Superior temporal gyrus (tissue), 1 donor: ENCODE measurements around the gene BCL7C.
A peak's percentile ranks its signal among the peaks of the same experiment; 100 is the strongest.

Experiments used
- DNase-seq: peaks from one replicate; pipeline ENCODE4 v3.0.0-alpha.2; 2016; ENCODE audit errors: extremely low spot score

BCL7C gene

GRCh38 chr16:30922960-30923535, 29.2 kb upstream of the BCL7C start:
- DNase-seq, result peak; percentile 99

- peak; percentile 100 for DNase-seq
Observed at GRCh38 chr16:30922420-30922959, 28.6 kb upstream of the BCL7C start.

GRCh38 chr16:30921748-30922419, 28.0 kb upstream of the BCL7C start:
- peak; percentile 92 for DNase-seq

- no peak for DNase-seq
Observed at GRCh38 chr16:30921459-30921747, 27.5 kb upstream of the BCL7C start.

- no peak for DNase-seq
Observed at GRCh38 chr16:30920891-30921290, 27.0 kb upstream of the BCL7C start.

- no peak for DNase-seq
Observed at GRCh38 chr16:30918614-30919013, 24.7 kb upstream of the BCL7C start.

- DNase-seq, result no peak
Observed at GRCh38 chr16:30914830-30915229, 21.0 kb upstream of the BCL7C start.

GRCh38 chr16:30912794-30913412, 19.0 kb upstream of the BCL7C start:
- no peak for DNase-seq

- DNase-seq, result no peak
Observed at GRCh38 chr16:30910427-30911029, 16.7 kb upstream of the BCL7C start.

- DNase-seq, result no peak
Observed at GRCh38 chr16:30907064-30907463, 13.2 kb upstream of the BCL7C start.

GRCh38 chr16:30904114-30904780, 10.4 kb upstream of the BCL7C start:
- no peak for DNase-seq

GRCh38 chr16:30903596-30903995, 9.7 kb upstream of the BCL7C start:
- no peak for DNase-seq

- no peak for DNase-seq
Observed at GRCh38 chr16:30903002-30903401, 9.1 kb upstream of the BCL7C start.

- DNase-seq, result peak; percentile 64
Observed at GRCh38 chr16:30902029-30902972, 8.4 kb upstream of the BCL7C start.

GRCh38 chr16:30901201-30902028, 7.5 kb upstream of the BCL7C start:
- no peak for DNase-seq

GRCh38 chr16:30900588-30900987, 6.7 kb upstream of the BCL7C start:
- DNase-seq, result no peak

GRCh38 chr16:30899794-30900193, 5.9 kb upstream of the BCL7C start:
- no peak for DNase-seq

GRCh38 chr16:30896889-30897733, 3.2 kb upstream of the BCL7C start:
- peak; percentile 92 for DNase-seq

- no peak for DNase-seq
Observed at GRCh38 chr16:30896261-30896888, 2.5 kb upstream of the BCL7C start, which contains the start of gene CTF1. Gene CTF1, plus strand, starts transcription at chr16:30896614. Its CDS starts 30 bp downstream, at chr16:30896644.
